HG02884 (cell line): ENCODE data around the gene PRSS2.

Experiments
- ATAC-seq: cut with Tn5 transposase; IDR thresholded peaks from one replicate; pipeline ENCODE4 v1.9.1; 2021; ENCODE audit warnings: mild to moderate bottlenecking, moderate library complexity; ENCODE audit not compliant: unreplicated experiment

Gene PRSS2

DNA sequence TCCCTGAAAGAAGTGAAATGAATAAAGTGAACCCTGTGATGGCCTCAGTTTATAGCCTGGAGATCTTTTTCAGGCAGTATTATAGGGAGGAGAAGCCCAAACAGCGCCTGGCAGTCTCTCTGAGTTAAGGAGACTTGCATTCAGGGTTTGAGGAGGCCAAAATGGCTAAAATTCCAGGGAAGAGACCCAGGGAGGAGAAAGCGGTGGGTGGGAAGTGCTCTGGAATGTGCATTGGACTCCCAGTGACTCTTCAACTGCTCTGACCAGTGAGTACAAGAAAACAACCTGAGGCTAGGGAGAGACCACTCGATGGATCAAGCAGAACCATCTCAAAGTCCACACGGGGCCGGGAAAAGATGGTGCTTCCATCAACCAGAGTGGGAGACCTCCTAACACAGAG is 48.8 kb downstream of the PRSS2 start:
- ATAC-seq, result no peak

- ATAC-seq, result no peak
These were observed 51.9 kb downstream of the PRSS2 start for GRCh38 chr7:142822714-142823113.
